WTC11 (cell line): Measurements from ENCODE around the gene ASCL2. TPM values are rescaled to one million over a fixed set of nuclear protein-coding genes. Genes with fewer than 3 reads are reported as not detected.

Source experiments
- ATAC-seq: fragments of 200-7000 bp; cut with Tn5 transposase; 2 replicates; pipeline ENCODE4 v1.10.0; 2021; ENCODE audit warnings: mild to moderate bottlenecking, moderate library complexity
- CTCF ChIA-PET: fragments of 300-600 bp; sonication (Branson Sonifier 250); formaldehyde crosslinking; loops from one replicate; lab custom pipeline; 2021; ENCODE audit warnings: antibody characterized with exemption; lab: Charles Lee
- POLR2A ChIA-PET: fragments of 350-600 bp; sonication (Branson Sonifier 250); formaldehyde crosslinking; loops from one replicate; lab custom pipeline; 2021; ENCODE audit warnings: antibody characterized with exemption; lab: Charles Lee
- DNase-seq: peaks from one replicate; pipeline ENCODE4 v3.0.0; 2021; ENCODE audit warnings: low spot score
- H3K27ac Mint-ChIP-seq: 2 replicates; pipeline ENCODE4 v1.8.0; 2021; ENCODE audit warnings: mixed read lengths
- H3K27me3 Mint-ChIP-seq: 2 replicates; pipeline ENCODE4 v1.8.0; 2021; ENCODE audit warnings: low read depth, mild to moderate bottlenecking, moderate library complexity, mixed read lengths
- H3K36me3 Mint-ChIP-seq: 2 replicates; pipeline ENCODE4 v1.8.0; 2021; ENCODE audit warnings: mixed read lengths
- H3K4me1 Mint-ChIP-seq: 2 replicates; pipeline ENCODE4 v1.8.0; 2022; ENCODE audit warnings: mixed read lengths
- H3K4me3 Mint-ChIP-seq: 2 replicates; pipeline ENCODE4 v1.8.0; 2021; ENCODE audit warnings: mild to moderate bottlenecking, moderate library complexity, mixed read lengths
- H3K9me3 Mint-ChIP-seq: 2 replicates; pipeline ENCODE4 v1.8.0; 2021; ENCODE audit warnings: mixed read lengths
- AFF4 ChIP-seq: sonication (generic); formaldehyde crosslinking; IDR thresholded peaks from 2 replicates; pipeline ENCODE4 v1.8.1; 2023; ENCODE audit warnings: mild to moderate bottlenecking, missing genetic modification reagents, borderline replicate concordance
- ATF1 ChIP-seq: sonication (generic); formaldehyde crosslinking; IDR thresholded peaks from 2 replicates; pipeline ENCODE4 v1.8.1; 2023; ENCODE audit warnings: mild to moderate bottlenecking, moderate library complexity, missing genetic modification reagents
- CBFB ChIP-seq: sonication (generic); formaldehyde crosslinking; IDR thresholded peaks from 2 replicates; pipeline ENCODE4 v1.8.1; 2022; ENCODE audit warnings: mild to moderate bottlenecking, low read depth, missing genetic modification reagents
- CREM ChIP-seq: sonication (generic); formaldehyde crosslinking; IDR thresholded peaks from 2 replicates; pipeline ENCODE4 v1.8.1; 2022; ENCODE audit warnings: mild to moderate bottlenecking, missing genetic modification reagents, moderate library complexity
- ERG ChIP-seq: fragments of 250-450 bp; sonication (Bioruptor Pico); IDR thresholded peaks from 2 replicates; pipeline ENCODE4 v1.8.0; 2021; ENCODE audit warnings: mild to moderate bottlenecking
- HMGA2 ChIP-seq: fragments of 250-450 bp; sonication (Bioruptor Pico); IDR thresholded peaks from 2 replicates; pipeline ENCODE4 v1.4.0; 2021; ENCODE audit warnings: mild to moderate bottlenecking, moderate library complexity
- KAT7 ChIP-seq: sonication (generic); formaldehyde crosslinking; IDR thresholded peaks from 2 replicates; pipeline ENCODE4 v1.8.1; 2023; ENCODE audit warnings: missing genetic modification reagents, mild to moderate bottlenecking, borderline replicate concordance
- MAX ChIP-seq: sonication (generic); formaldehyde crosslinking; IDR thresholded peaks from 2 replicates; pipeline ENCODE4 v1.8.0; 2022; ENCODE audit warnings: mild to moderate bottlenecking, missing genetic modification reagents
- MYBL2 ChIP-seq: sonication (generic); formaldehyde crosslinking; IDR thresholded peaks from 2 replicates; pipeline ENCODE4 v1.8.1; 2023; ENCODE audit warnings: mild to moderate bottlenecking, moderate library complexity, missing genetic modification reagents
- NFE2L1 ChIP-seq: sonication (generic); formaldehyde crosslinking; IDR thresholded peaks from 2 replicates; pipeline ENCODE4 v1.8.1; 2023; ENCODE audit warnings: missing genetic modification reagents
- NR1H2 ChIP-seq: sonication (generic); formaldehyde crosslinking; IDR thresholded peaks from 2 replicates; pipeline ENCODE4 v1.9.0; 2021; ENCODE audit warnings: mild to moderate bottlenecking, moderate library complexity, missing genetic modification reagents
- PREB ChIP-seq: sonication (generic); formaldehyde crosslinking; IDR thresholded peaks from 2 replicates; pipeline ENCODE4 v1.8.1; 2022; ENCODE audit warnings: mild to moderate bottlenecking, missing genetic modification reagents, moderate library complexity, borderline replicate concordance
- PRRX2 ChIP-seq: fragments of 250-450 bp; sonication (Bioruptor Pico); IDR thresholded peaks from 2 replicates; pipeline ENCODE4 v1.8.0; 2021; ENCODE audit warnings: mild to moderate bottlenecking
- TEAD1 ChIP-seq: sonication (generic); formaldehyde crosslinking; IDR thresholded peaks from 2 replicates; pipeline ENCODE4 v1.8.0; 2022; ENCODE audit warnings: mild to moderate bottlenecking, missing genetic modification reagents
- TP53 ChIP-seq: sonication (generic); formaldehyde crosslinking; IDR thresholded peaks from 2 replicates; pipeline ENCODE4 v1.8.1; 2023; ENCODE audit warnings: mild to moderate bottlenecking, missing genetic modification reagents
- USF2 ChIP-seq: sonication (generic); formaldehyde crosslinking; IDR thresholded peaks from 2 replicates; pipeline ENCODE4 v1.8.1; 2023; ENCODE audit warnings: mild to moderate bottlenecking, missing genetic modification reagents, moderate library complexity
- ZNF263 ChIP-seq: sonication (generic); formaldehyde crosslinking; IDR thresholded peaks from 2 replicates; pipeline ENCODE4 v1.8.1; 2022; ENCODE audit warnings: low read depth, mild to moderate bottlenecking, moderate library complexity, missing genetic modification reagents
- ZNF281 ChIP-seq: sonication (generic); formaldehyde crosslinking; IDR thresholded peaks from 2 replicates; pipeline ENCODE4 v1.8.0; 2023; ENCODE audit warnings: mild to moderate bottlenecking, missing genetic modification reagents
- ZNF423 ChIP-seq: fragments of 250-450 bp; sonication (Bioruptor Pico); IDR thresholded peaks from 2 replicates; pipeline ENCODE4 v2.1.2; 2022; ENCODE audit warnings: mild to moderate bottlenecking, moderate library complexity
- ZNF425 ChIP-seq: fragments of 250-450 bp; sonication (Bioruptor Pico); conservative IDR thresholded peaks from 2 replicates; pipeline ENCODE4 v1.9.0; 2021; ENCODE audit warnings: mild to moderate bottlenecking
- total RNA-seq: library from RNA; stranded (reverse); gene quantifications from 3 replicates; pipeline ENCODE4 v1.2.3, GENCODE V29; 2021

ASCL2 gene
- total RNA-seq, 1 experiment from 2014 or later = 0.24 TPM

GRCh38 chr11:2233693-2234455, 36.5 kb downstream of the ASCL2 start:
- Mint-ChIP-seq H3K9me3 (peaks cover 22% of the 10 kb centered on the region), H3K4me3 (no peak overlapping the region)
- CTCF ChIA-PET = interaction anchor here (1.7 kb wide), 1 partner anchor 36 kb away, joined by 3 read pairs; no protein-coding TSS in a partner anchor
- TF ChIP-seq ZNF263 (CRISPR knock-in tag) (no peak), HMGA2 (CRISPR knock-in tag) (peak; percentile 99), PRRX2 (no peak), MYBL2 (CRISPR knock-in tag) (no peak), PREB (CRISPR knock-in tag) (no peak), NFE2L1 (CRISPR knock-in tag) (no peak), ZNF281 (no peak), USF2 (no peak)
- TF ChIP-seq, all 79 proteins: peak for 1
- peaks cover 10% of the 10 kb centered on the region for H3K4me1 Mint-ChIP-seq
- H3K27ac Mint-ChIP-seq = no peak overlapping the region
- peaks cover 60% of the 10 kb centered on the region for H3K27me3 Mint-ChIP-seq
- ATAC-seq (no peak), DNase-seq (no peak)
- H3K36me3 Mint-ChIP-seq = peaks cover 4% of the 10 kb centered on the region
- POLR2A ChIA-PET = no interaction called here

GRCh38 chr11:2229713-2230297, 40.6 kb downstream of the ASCL2 start:
- DNase-seq (no peak), ATAC-seq (no peak)
- peaks cover 34% of the 10 kb centered on the region for H3K9me3 Mint-ChIP-seq
- peaks cover 36% of the 10 kb centered on the region for H3K27me3 Mint-ChIP-seq
- ChIA-PET POLR2A (no interaction called here), CTCF (no interaction called here)
- no peak overlapping the region for H3K4me3 Mint-ChIP-seq
- peaks cover 4% of the 10 kb centered on the region for H3K36me3 Mint-ChIP-seq
- H3K27ac Mint-ChIP-seq = no peak overlapping the region
- H3K4me1 Mint-ChIP-seq = peaks cover under 1% of the 10 kb centered on the region
- no peak for TF ChIP-seq TEAD1 (CRISPR knock-in tag)
- no peak for TF ChIP-seq CREM (CRISPR knock-in tag)
- TF ChIP-seq MAX (CRISPR knock-in tag) = no peak
- TF ChIP-seq AFF4 (CRISPR knock-in tag) = no peak
- no peak for TF ChIP-seq ZNF425
- no peak for TF ChIP-seq CBFB (CRISPR knock-in tag)
- TF ChIP-seq ATF1 = no peak
- TF ChIP-seq ZNF423 (CRISPR knock-in tag) = no peak
- no peak for TF ChIP-seq TP53 (CRISPR knock-in tag)
- TF ChIP-seq KAT7 = no peak
- no peak for TF ChIP-seq ERG
- TF ChIP-seq NR1H2 (CRISPR knock-in tag) = no peak
